Loucy (cell line): Measurements from ENCODE around the gene NHSL2.

Source experiments
- CTCF ChIP-seq: fragments of 200-600 bp; sonication (generic); conservative IDR thresholded peaks from 2 replicates; pipeline ENCODE4 v1.5.1; 2014; ENCODE audit warnings: mild to moderate bottlenecking, antibody characterized with exemption, low read length
- EZH2phosphoT487 ChIP-seq: fragments of 200-600 bp; IDR thresholded peaks from 2 replicates; pipeline ENCODE4 v1.6.1; 2018; ENCODE audit warnings: antibody characterized with exemption, mild to moderate bottlenecking, moderate library complexity, borderline replicate concordance

- TF ChIP-seq CTCF: no peak
- TF ChIP-seq EZH2phosphoT487: no peak
These were observed 47.6 kb downstream of the NHSL2 start for GRCh38 chrX:71958281-71958675.
